H9 (cell line): ENCODE measurements around the gene GSG1L. TPM values are rescaled to one million over a fixed set of nuclear protein-coding genes. Genes with fewer than 3 reads are reported as not detected.

ENCODE experiments used
- DNase-seq: peaks from one replicate; pipeline ENCODE4 v3.0.0-alpha.2; 2017
- H2AFZ ChIP-seq: one replicate; pipeline ENCODE4 v1.6.1; 2013; ENCODE audit warnings: mild to moderate bottlenecking, low read length, control low read depth, moderate library complexity
- H2AK5ac ChIP-seq: 2 replicates; pipeline ENCODE4 v1.6.1; 2013; ENCODE audit warnings: low read length, control low read depth, mixed read lengths; ENCODE audit not compliant: insufficient read length
- H2BK120ac ChIP-seq: one replicate; pipeline ENCODE4 v1.6.1; 2013; ENCODE audit warnings: low read depth, mild to moderate bottlenecking, low read length, control low read depth, inconsistent platforms; ENCODE audit not compliant: poor library complexity, severe bottlenecking
- H2BK12ac ChIP-seq: 2 replicates; pipeline ENCODE4 v1.6.1; 2013; ENCODE audit warnings: low read length, control low read depth, mixed read lengths, low read depth; ENCODE audit not compliant: insufficient read length
- H2BK15ac ChIP-seq: 2 replicates; pipeline ENCODE4 v1.6.1; 2013; ENCODE audit warnings: low read depth, low read length, control low read depth
- H2BK20ac ChIP-seq: one replicate; pipeline ENCODE4 v1.6.1; 2013; ENCODE audit warnings: low read depth, mild to moderate bottlenecking, low read length, control low read depth, inconsistent platforms; ENCODE audit not compliant: poor library complexity, severe bottlenecking
- H2BK5ac ChIP-seq: 2 replicates; pipeline ENCODE4 v1.6.1; 2013; ENCODE audit warnings: low read length, control low read depth, mixed read lengths; ENCODE audit not compliant: insufficient read length
- H3K14ac ChIP-seq: 2 replicates; pipeline ENCODE4 v1.6.1; 2013; ENCODE audit warnings: low read length, control low read depth; ENCODE audit not compliant: insufficient read depth
- H3K18ac ChIP-seq: 2 replicates; pipeline ENCODE4 v1.6.1; 2013; ENCODE audit warnings: low read depth, mild to moderate bottlenecking, mixed read lengths, low read length, control low read depth; ENCODE audit not compliant: insufficient read length
- H3K23ac ChIP-seq: 2 replicates; pipeline ENCODE4 v1.6.1; 2013; ENCODE audit warnings: low read length, control low read depth, mixed read lengths, low read depth; ENCODE audit not compliant: insufficient read length
- H3K23me2 ChIP-seq: 2 replicates; pipeline ENCODE4 v1.6.1; 2013; ENCODE audit warnings: low read depth, mild to moderate bottlenecking, mixed read lengths, low read length, control low read depth; ENCODE audit not compliant: insufficient read length, poor library complexity, severe bottlenecking
- H3K27ac ChIP-seq: 2 replicates; pipeline ENCODE4 v1.5.1; 2013; ENCODE audit warnings: low read length, control low read depth, mixed read lengths, low read depth; ENCODE audit not compliant: insufficient read length
- H3K27me3 ChIP-seq: 2 replicates; pipeline ENCODE4 v1.6.1; 2013; ENCODE audit warnings: low read length, control low read depth, inconsistent platforms; ENCODE audit not compliant: insufficient read depth
- H3K4ac ChIP-seq: 2 replicates; pipeline ENCODE4 v1.6.1; 2013; ENCODE audit warnings: low read depth, mild to moderate bottlenecking, control low read depth, inconsistent platforms, low read length, moderate library complexity
- H3K4me1 ChIP-seq: 2 replicates; pipeline ENCODE4 v1.6.1; 2013; ENCODE audit warnings: low read length, control low read depth, inconsistent platforms; ENCODE audit not compliant: insufficient read depth
- H3K4me2 ChIP-seq: 2 replicates; pipeline ENCODE4 v1.6.1; 2013; ENCODE audit warnings: low read length, control low read depth, mixed read lengths; ENCODE audit not compliant: insufficient read length, insufficient read depth
- H3K56ac ChIP-seq: 2 replicates; pipeline ENCODE4 v1.6.1; 2013; ENCODE audit warnings: low read depth, mild to moderate bottlenecking, mixed read lengths, low read length, control low read depth; ENCODE audit not compliant: insufficient read length
- H3K79me1 ChIP-seq: 2 replicates; pipeline ENCODE4 v1.6.1; 2013; ENCODE audit warnings: low read depth, mild to moderate bottlenecking, moderate library complexity, low read length, control low read depth, inconsistent platforms; ENCODE audit not compliant: insufficient read depth, poor library complexity, severe bottlenecking
- H3K79me2 ChIP-seq: 2 replicates; pipeline ENCODE4 v1.6.1; 2013; ENCODE audit warnings: low read length, control low read depth, inconsistent platforms; ENCODE audit not compliant: insufficient read depth
- H3K9ac ChIP-seq: 2 replicates; pipeline ENCODE4 v1.6.1; 2013; ENCODE audit warnings: low read length, control low read depth, mixed read lengths; ENCODE audit not compliant: insufficient read length; ENCODE audit errors: extremely low read depth
- H3K9me3 ChIP-seq: one replicate; pipeline ENCODE4 v1.6.1; 2013; ENCODE audit warnings: low read depth, low read length, inconsistent platforms; ENCODE audit not compliant: control insufficient read depth
- H3T11ph ChIP-seq: one replicate; pipeline ENCODE4 v1.6.1; 2013; ENCODE audit warnings: mild to moderate bottlenecking, low read length, control low read depth, inconsistent platforms
- H4K20me1 ChIP-seq: one replicate; pipeline ENCODE4 v1.6.1; 2013; ENCODE audit not compliant: control insufficient read depth, insufficient read length, insufficient read depth
- H4K5ac ChIP-seq: 2 replicates; pipeline ENCODE4 v1.6.1; 2013; ENCODE audit warnings: low read depth, mild to moderate bottlenecking, mixed read lengths, low read length, control low read depth; ENCODE audit not compliant: insufficient read length
- H4K8ac ChIP-seq: replicated peaks from 2 replicates; pipeline ENCODE4 v1.6.1; 2013; ENCODE audit warnings: low read length, control low read depth, mixed read lengths, low read depth; ENCODE audit not compliant: insufficient read length
- H4K91ac ChIP-seq: 2 replicates; pipeline ENCODE4 v1.6.1; 2013; ENCODE audit warnings: low read depth, mild to moderate bottlenecking, moderate library complexity, mixed read lengths, low read length, control low read depth; ENCODE audit not compliant: insufficient read length
- H3K27ac Mint-ChIP-seq, 3 experiments: 2 replicates in 2 of 3; 3 replicates in 1 of 3; pipeline ENCODE4 v1.8.0; 2020 to 2021; ENCODE audit warnings: mixed read lengths in 3 of 3, mild to moderate bottlenecking in 1 of 3, moderate library complexity in 1 of 3
- H3K27me3 Mint-ChIP-seq: 2 replicates; pipeline ENCODE4 v1.8.0; 2021; ENCODE audit warnings: low read depth, mild to moderate bottlenecking, moderate library complexity, mixed read lengths
- H3K36me3 Mint-ChIP-seq, 3 experiments: 2 replicates in 2 of 3; 3 replicates in 1 of 3; pipeline ENCODE4 v1.8.0; 2020 to 2021; ENCODE audit warnings: low read depth in 3 of 3, mixed read lengths in 3 of 3; ENCODE audit not compliant: insufficient read depth in 1 of 3
- H3K4me1 Mint-ChIP-seq, 2 experiments: 2 replicates each; pipeline ENCODE4 v1.8.0; 2020; ENCODE audit warnings: mixed read lengths in 2 of 2
- H3K4me3 Mint-ChIP-seq, 2 experiments: 2 replicates in 1 of 2; 3 replicates in 1 of 2; pipeline ENCODE4 v1.8.0; 2020 to 2021; ENCODE audit warnings: mild to moderate bottlenecking in 2 of 2, mixed read lengths in 2 of 2, moderate library complexity in 1 of 2
- H3K9me3 Mint-ChIP-seq, 2 experiments: 2 replicates in 1 of 2; 3 replicates in 1 of 2; pipeline ENCODE4 v1.8.0; 2020; ENCODE audit warnings: mild to moderate bottlenecking in 2 of 2, mixed read lengths in 2 of 2, moderate library complexity in 1 of 2
- WGBS: extraction: QIAGEN DNeasy Blood & Tissue Kit; methylation state at CpG from one replicate; pipeline ENCODE4 v1.1.7; 2013; ENCODE audit warnings: missing lambda C conversion rate, low lambda C conversion rate, mixed read lengths; ENCODE audit not compliant: insufficient read length; ENCODE audit errors: extremely low coverage; 5-methylcytosine and 5-hydroxymethylcytosine counted together
- total RNA-seq: library from RNA; stranded (reverse); gene quantifications from 2 replicates; pipeline ENCODE4 v1.2.1, GENCODE V29; 2021
- TF ChIP-seq, protein P1 (sequence below): fragments of 200-600 bp; sonication (generic); conservative IDR thresholded peaks from 3 replicates; pipeline ENCODE4 v1.8.0; 2021; ENCODE audit warnings: antibody characterized with exemption, mild to moderate bottlenecking

The GSG1L gene
- total RNA-seq, 1 experiment from 2014 or later = 0.35 TPM

DNA sequence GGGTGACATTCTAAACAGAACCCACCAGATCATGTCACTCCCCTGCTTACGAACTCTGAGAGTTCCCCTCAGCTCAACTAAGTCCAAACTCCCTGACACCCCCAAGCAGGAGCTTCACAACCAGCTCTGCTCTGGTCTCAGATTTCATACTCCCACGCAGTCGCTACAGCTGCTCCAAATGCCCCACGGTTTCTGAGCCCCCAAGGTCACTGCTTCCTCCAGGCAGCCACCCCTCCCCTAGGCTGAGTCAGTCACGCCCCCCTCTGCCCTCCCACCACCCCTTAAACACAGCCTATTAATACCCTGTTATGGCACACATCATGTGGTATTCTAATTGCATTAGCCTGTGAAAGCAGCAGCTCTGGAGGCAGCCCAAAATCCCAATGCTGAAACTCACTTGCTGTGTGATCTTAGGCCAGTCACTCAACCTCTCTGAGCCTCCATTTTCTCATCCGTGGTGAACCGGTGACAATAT lies 51.5 kb downstream of the GSG1L start:
- Histone ChIP-seq H3T11ph (no peak overlapping the region), H3K27ac (no peak overlapping the region), H3K18ac (no peak overlapping the region), H3K9me3 (no peaks in the 10 kb centered on the region), H4K20me1 (no peaks in the 10 kb centered on the region), H3K14ac (no peak overlapping the region), H3K56ac (no peak overlapping the region), H3K9ac (no peak overlapping the region), H4K91ac (no peak overlapping the region), H4K8ac (no peak overlapping the region), H2AFZ (no peak overlapping the region), H3K4ac (no peak overlapping the region), H4K5ac (no peak overlapping the region), H3K27me3 (no peaks in the 10 kb centered on the region), H2BK120ac (no peak overlapping the region), H3K4me1 (no peaks in the 10 kb centered on the region), H3K23ac (no peak overlapping the region), H3K79me2 (no peaks in the 10 kb centered on the region), H2BK20ac (no peak overlapping the region), H2AK5ac (no peak overlapping the region), H2BK15ac (no peak overlapping the region), H2BK12ac (no peak overlapping the region), H3K23me2 (no peaks in the 10 kb centered on the region), H2BK5ac (no peak overlapping the region), H3K79me1 (no peaks in the 10 kb centered on the region), H3K4me2 (no peak overlapping the region)
- Mint-ChIP-seq H3K4me1 (peaks cover 8 to 9% of the 10 kb centered on the region in 2 experiments), H3K36me3 (no peaks in the 10 kb centered on the region), H3K27ac (no peak overlapping the region), H3K27me3 (peaks cover 10% of the 10 kb centered on the region), H3K9me3 (peaks cover 0 to 3% of the 10 kb centered on the region in 2 experiments; a peak in 1 of 5 replicates), H3K4me3 (no peak overlapping the region)
- WGBS = no CpG with 5 or more reads among the region's 7 CpGs
- no peak for DNase-seq
- TF ChIP-seq, protein P1, sequence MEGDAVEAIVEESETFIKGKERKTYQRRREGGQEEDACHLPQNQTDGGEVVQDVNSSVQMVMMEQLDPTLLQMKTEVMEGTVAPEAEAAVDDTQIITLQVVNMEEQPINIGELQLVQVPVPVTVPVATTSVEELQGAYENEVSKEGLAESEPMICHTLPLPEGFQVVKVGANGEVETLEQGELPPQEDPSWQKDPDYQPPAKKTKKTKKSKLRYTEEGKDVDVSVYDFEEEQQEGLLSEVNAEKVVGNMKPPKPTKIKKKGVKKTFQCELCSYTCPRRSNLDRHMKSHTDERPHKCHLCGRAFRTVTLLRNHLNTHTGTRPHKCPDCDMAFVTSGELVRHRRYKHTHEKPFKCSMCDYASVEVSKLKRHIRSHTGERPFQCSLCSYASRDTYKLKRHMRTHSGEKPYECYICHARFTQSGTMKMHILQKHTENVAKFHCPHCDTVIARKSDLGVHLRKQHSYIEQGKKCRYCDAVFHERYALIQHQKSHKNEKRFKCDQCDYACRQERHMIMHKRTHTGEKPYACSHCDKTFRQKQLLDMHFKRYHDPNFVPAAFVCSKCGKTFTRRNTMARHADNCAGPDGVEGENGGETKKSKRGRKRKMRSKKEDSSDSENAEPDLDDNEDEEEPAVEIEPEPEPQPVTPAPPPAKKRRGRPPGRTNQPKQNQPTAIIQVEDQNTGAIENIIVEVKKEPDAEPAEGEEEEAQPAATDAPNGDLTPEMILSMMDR = no peak
